Neuronal stem cell (in vitro differentiated cells): ENCODE data around the gene CBFA2T2.

Experiments used
- DNase-seq: peaks from one replicate; pipeline ENCODE4 v3.0.0-alpha.2; 2013; ENCODE audit warnings: low spot score
- H2AFZ ChIP-seq: one replicate; pipeline ENCODE4 v1.6.1; 2013; ENCODE audit warnings: mild to moderate bottlenecking, low read length, inconsistent platforms
- H2AK5ac ChIP-seq: 2 replicates; pipeline ENCODE4 v1.6.1; 2013; ENCODE audit warnings: low read depth, mild to moderate bottlenecking, inconsistent platforms, low read length, moderate library complexity, mixed read lengths
- H2BK120ac ChIP-seq: 2 replicates; pipeline ENCODE4 v1.6.1; 2013; ENCODE audit warnings: low read depth, mild to moderate bottlenecking, inconsistent platforms, low read length, moderate library complexity, mixed read lengths
- H2BK12ac ChIP-seq: one replicate; pipeline ENCODE4 v1.6.1; 2013; ENCODE audit warnings: low read length, inconsistent platforms
- H2BK15ac ChIP-seq: 2 replicates; pipeline ENCODE4 v1.6.1; 2013; ENCODE audit warnings: mild to moderate bottlenecking, low read length, inconsistent platforms, mixed read lengths
- H2BK5ac ChIP-seq: one replicate; pipeline ENCODE4 v1.6.1; 2013; ENCODE audit warnings: inconsistent platforms, mild to moderate bottlenecking, low read length, moderate library complexity
- H3K14ac ChIP-seq: one replicate; pipeline ENCODE4 v1.6.1; 2013; ENCODE audit warnings: low read length, inconsistent platforms
- H3K18ac ChIP-seq: 2 replicates; pipeline ENCODE4 v1.6.1; 2013; ENCODE audit warnings: low read length, inconsistent platforms
- H3K23ac ChIP-seq: 2 replicates; pipeline ENCODE4 v1.6.1; 2013; ENCODE audit warnings: low read depth, mild to moderate bottlenecking, mixed read lengths, low read length, inconsistent platforms; ENCODE audit not compliant: poor library complexity
- H3K27ac ChIP-seq: replicated peaks from 3 replicates; pipeline ENCODE4 v1.5.1; 2013; ENCODE audit warnings: low read length, inconsistent platforms
- H3K27me3 ChIP-seq, 3 experiments: 2 replicates each; pipeline ENCODE4 v1.6.1; 2013; ENCODE audit warnings: low read length in 3 of 3, mild to moderate bottlenecking in 2 of 3, inconsistent platforms in 1 of 3, low read depth in 1 of 3, mixed read lengths in 1 of 3, moderate library complexity in 1 of 3; ENCODE audit not compliant: control insufficient read depth in 3 of 3, insufficient read depth in 3 of 3
- H3K36me3 ChIP-seq, 2 donors: replicated peaks in 1 of 2; 2 replicates each; pipeline ENCODE4 v1.6.1; 2013; ENCODE audit warnings: low read length in 2 of 2; ENCODE audit not compliant: control insufficient read depth in 2 of 2, insufficient read depth in 2 of 2
- H3K4ac ChIP-seq: 2 replicates; pipeline ENCODE4 v1.6.1; 2013; ENCODE audit warnings: inconsistent platforms, mild to moderate bottlenecking, low read length, moderate library complexity
- H3K4me1 ChIP-seq, 2 donors: 1 replicate in 1 of 2; 2 replicates in 1 of 2; pipeline ENCODE4 v1.6.1; 2013; ENCODE audit warnings: low read length in 2 of 2, low read depth in 1 of 2; ENCODE audit not compliant: control insufficient read depth in 2 of 2, insufficient read depth in 1 of 2
- H3K4me2 ChIP-seq: one replicate; pipeline ENCODE4 v1.6.1; 2013; ENCODE audit warnings: mild to moderate bottlenecking, low read length, inconsistent platforms; ENCODE audit not compliant: insufficient read depth, poor library complexity, severe bottlenecking
- H3K4me3 ChIP-seq, 2 donors: 2 replicates each; pipeline ENCODE4 v1.5.1; 2013; ENCODE audit warnings: low read length in 2 of 2, mild to moderate bottlenecking in 2 of 2, inconsistent platforms in 1 of 2, moderate library complexity in 1 of 2
- H3K79me1 ChIP-seq: one replicate; pipeline ENCODE4 v1.6.1; 2013; ENCODE audit warnings: low read depth, mild to moderate bottlenecking, inconsistent platforms, low read length, moderate library complexity
- H3K9ac ChIP-seq: one replicate; pipeline ENCODE4 v1.6.1; 2013; ENCODE audit warnings: mild to moderate bottlenecking, low read depth, low read length, inconsistent platforms; ENCODE audit not compliant: poor library complexity
- H3K9me3 ChIP-seq, 2 donors: replicated peaks in 1 of 2; 2 replicates each; pipeline versions ENCODE3 to v1.6.1; 2013; ENCODE audit warnings: low read length in 2 of 2, mild to moderate bottlenecking in 2 of 2, inconsistent platforms in 1 of 2, low read depth in 1 of 2, mixed read lengths in 1 of 2, moderate library complexity in 1 of 2; ENCODE audit not compliant: control insufficient read depth in 2 of 2, insufficient read depth in 1 of 2
- H4K8ac ChIP-seq: one replicate; pipeline ENCODE4 v1.6.1; 2013; ENCODE audit warnings: low read depth, mild to moderate bottlenecking, inconsistent platforms, low read length, moderate library complexity
- H4K91ac ChIP-seq: one replicate; pipeline ENCODE4 v1.6.1; 2013; ENCODE audit warnings: low read length, low read depth, mild to moderate bottlenecking, inconsistent platforms; ENCODE audit not compliant: poor library complexity
- WGBS, 2 donors: extraction: QIAGEN DNeasy Blood & Tissue Kit; methylation state at CpG; one replicate each; pipeline ENCODE4 v1.1.7; 2013; ENCODE audit warnings: missing lambda C conversion rate in 2 of 2, mixed read lengths in 1 of 2; ENCODE audit not compliant: insufficient read length in 2 of 2, insufficient replicate concordance in 1 of 2; ENCODE audit errors: extremely low coverage in 2 of 2; 5-methylcytosine and 5-hydroxymethylcytosine counted together

CBFA2T2 gene

DNA sequence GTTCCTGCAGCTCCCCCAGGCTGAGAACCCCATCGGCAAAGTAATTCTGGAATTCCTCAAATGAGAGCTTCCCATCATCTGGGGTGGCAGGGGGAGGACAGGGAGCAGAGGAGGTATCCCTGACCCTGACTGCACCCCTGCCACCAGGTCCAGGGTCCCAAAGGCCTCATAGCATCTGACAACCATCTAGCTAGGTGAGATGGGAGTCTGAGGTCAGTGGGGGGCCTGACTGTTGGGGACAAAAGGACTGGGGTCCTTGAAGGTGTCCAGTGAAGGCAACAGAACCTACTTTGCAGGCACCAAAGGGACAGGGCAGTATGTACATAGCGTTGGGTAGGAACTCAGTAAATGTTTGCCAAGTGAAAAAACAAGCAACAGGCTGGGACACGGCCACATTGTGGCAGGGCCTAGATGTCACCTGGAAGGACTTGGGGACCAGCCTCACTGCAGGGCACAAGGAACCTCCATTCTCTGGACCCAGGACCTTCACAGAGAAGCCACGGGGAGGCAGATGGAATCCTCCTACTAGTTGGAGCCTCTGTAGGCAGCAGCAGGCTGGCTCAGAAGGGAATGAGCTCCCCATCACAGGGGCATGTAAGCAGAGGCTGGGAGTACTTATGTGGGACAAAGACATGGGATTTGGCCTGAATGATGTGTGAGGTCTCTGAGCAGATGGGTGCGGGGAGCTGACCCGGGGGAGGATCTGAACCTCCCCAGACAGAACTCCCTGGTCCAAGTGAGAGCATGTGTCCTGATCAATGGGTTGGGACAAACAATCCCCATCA, 181.0 kb downstream of the CBFA2T2 start:
- no peak for DNase-seq
- H2BK15ac ChIP-seq: peak overlapping the region; percentile 26
- WGBS, 2 donors: no CpG with 5 or more reads among the region's 6 CpGs
- no peaks in the 10 kb centered on the region for H3K9me3 ChIP-seq
- peaks cover 0 to 4% (median 0%) of the 10 kb centered on the region in 3 experiments for H3K27me3 ChIP-seq
- no peak overlapping the region for H3K23ac ChIP-seq
- peak overlapping the region; percentile 73 for H2AK5ac ChIP-seq
- no peak overlapping the region for H3K4me2 ChIP-seq
- H3K36me3 ChIP-seq: peaks cover 6 to 41% of the 10 kb centered on the region in 2 donors
- H4K8ac ChIP-seq: peak overlapping the region; percentile 7
- H2BK5ac ChIP-seq: no peak overlapping the region
- no peak overlapping the region for H3K4me3 ChIP-seq
- peak overlapping the region; percentile 3 for H3K9ac ChIP-seq
- H3K18ac ChIP-seq: no peak overlapping the region
- H3K79me1 ChIP-seq: peaks cover 4% of the 10 kb centered on the region
- no peak overlapping the region for H2AFZ ChIP-seq
- H3K27ac ChIP-seq: no peak overlapping the region
- H3K4ac ChIP-seq: no peak overlapping the region
- no peak overlapping the region for H2BK120ac ChIP-seq
- H4K91ac ChIP-seq: no peak overlapping the region
- no peak overlapping the region for H3K14ac ChIP-seq
- H2BK12ac ChIP-seq: no peak overlapping the region
- H3K4me1 ChIP-seq: peaks cover 26 to 28% of the 10 kb centered on the region in 2 donors

GRCh38 chr20:33671573-33672288, 181.8 kb downstream of the CBFA2T2 start:
- Histone ChIP-seq H3K4me2 (no peak overlapping the region), H3K79me1 (peaks cover 4% of the 10 kb centered on the region), H3K4ac (no peak overlapping the region), H3K27me3 (peaks cover 0 to 4% (median 0%) of the 10 kb centered on the region in 3 experiments), H3K23ac (no peak overlapping the region), H3K14ac (no peak overlapping the region), H2BK15ac (peak overlapping the region; percentile 26), H2BK5ac (peak overlapping the region; percentile 87), H4K8ac (no peak overlapping the region), H2BK120ac (no peak overlapping the region), H2AK5ac (peak overlapping the region; percentile 73), H3K4me3 (no peak overlapping the region), H3K27ac (no peak overlapping the region), H4K91ac (no peak overlapping the region), H3K18ac (no peak overlapping the region), H3K4me1 (peaks cover 26 to 30% of the 10 kb centered on the region in 2 donors), H2BK12ac (no peak overlapping the region), H3K9ac (no peak overlapping the region), H3K9me3 (peaks cover 0 to 3% of the 10 kb centered on the region in 2 donors), H2AFZ (no peak overlapping the region), H3K36me3 (peaks cover 13 to 49% of the 10 kb centered on the region in 2 donors)
- no peak for DNase-seq
- no CpG with 5 or more reads among the region's 8 CpGs for WGBS, 2 donors

GRCh38 chr20:33672426-33673113, 182.7 kb downstream of the CBFA2T2 start:
- no peak overlapping the region for H3K4me2 ChIP-seq
- no peak overlapping the region for H3K9ac ChIP-seq
- H3K18ac ChIP-seq: peak overlapping the region; percentile 73
- WGBS, 2 donors: no CpG with 5 or more reads among the region's 17 CpGs
- H3K14ac ChIP-seq: no peak overlapping the region
- H2BK12ac ChIP-seq: peak overlapping the region; percentile 43
- no peak overlapping the region for H3K27ac ChIP-seq
- H3K23ac ChIP-seq: peak overlapping the region; percentile 66
- peaks cover 0 to under 1% (median 0%) of the 10 kb centered on the region in 3 experiments for H3K27me3 ChIP-seq
- H2BK120ac ChIP-seq: peak overlapping the region; percentile 75
- H3K36me3 ChIP-seq: peaks cover 15 to 53% of the 10 kb centered on the region in 2 donors
- H2BK5ac ChIP-seq: peak overlapping the region; percentile 87
- peaks cover 0 to 3% of the 10 kb centered on the region in 2 donors for H3K9me3 ChIP-seq
- DNase-seq: no peak
- no peak overlapping the region for H4K8ac ChIP-seq
- H2AK5ac ChIP-seq: peak overlapping the region; percentile 34
- no peak overlapping the region for H3K4ac ChIP-seq
- H3K79me1 ChIP-seq: peaks cover 5% of the 10 kb centered on the region
- H3K4me1 ChIP-seq: peaks cover 26 to 29% of the 10 kb centered on the region in 2 donors
- H2AFZ ChIP-seq: no peak overlapping the region
- peak overlapping the region in 1 of 2 donors; percentile 44 for H3K4me3 ChIP-seq
- peak overlapping the region; percentile 90 for H2BK15ac ChIP-seq
- H4K91ac ChIP-seq: no peak overlapping the region
